ENCODE results near the gene SART3.
A peak's percentile ranks its signal among the peaks of the same experiment; 100 is the strongest.
"Not testable (repeated sequence)": the region's sequence is repeated elsewhere in the genome, so short reads cannot be mapped to it uniquely, and the experiment has no call there.

Gene SART3

GRCh38 chr12:108562348-108563135 lies 1.6 kb upstream of the SART3 start, which contains the start of gene ISCU:
ISCU (plus strand) TSS chr12:108562596; CDS start chr12:108562623, 27 bp downstream.
- peak; percentile 91 to 94 for DNase-seq (ENCODE audit: low read depth in 2 of 2)

- DNase-seq (ENCODE audit: low read depth in 2 of 2): no peak
Measured at GRCh38 chr12:108561852-108562347, 927 bp upstream of the SART3 start.

DNA sequence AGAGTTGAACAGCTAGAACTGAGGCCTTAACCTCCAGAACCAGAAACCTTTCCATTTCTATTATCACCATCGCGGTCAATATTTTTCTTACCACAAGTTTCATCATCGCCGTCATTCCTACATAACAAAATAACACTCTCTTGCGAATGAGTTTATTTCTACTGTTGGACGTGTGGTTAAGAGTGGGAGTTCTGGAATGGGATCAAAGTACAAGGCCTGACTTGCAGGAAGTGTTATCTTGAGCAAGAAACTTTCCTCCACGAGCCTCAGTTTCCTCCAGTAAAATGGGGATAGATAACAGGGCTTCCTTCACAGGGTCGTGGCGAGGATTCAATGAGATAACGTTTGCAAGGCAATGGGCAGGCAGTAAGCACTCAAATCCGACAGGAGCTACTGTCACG lies 652 bp downstream of the SART3 start:
- no peak for DNase-seq (ENCODE audit: low read depth in 2 of 2)

- DNase-seq (ENCODE audit: low read depth in 2 of 2): no peak
Measured at GRCh38 chr12:108559748-108560147, 1.2 kb downstream of the SART3 start.

DNA sequence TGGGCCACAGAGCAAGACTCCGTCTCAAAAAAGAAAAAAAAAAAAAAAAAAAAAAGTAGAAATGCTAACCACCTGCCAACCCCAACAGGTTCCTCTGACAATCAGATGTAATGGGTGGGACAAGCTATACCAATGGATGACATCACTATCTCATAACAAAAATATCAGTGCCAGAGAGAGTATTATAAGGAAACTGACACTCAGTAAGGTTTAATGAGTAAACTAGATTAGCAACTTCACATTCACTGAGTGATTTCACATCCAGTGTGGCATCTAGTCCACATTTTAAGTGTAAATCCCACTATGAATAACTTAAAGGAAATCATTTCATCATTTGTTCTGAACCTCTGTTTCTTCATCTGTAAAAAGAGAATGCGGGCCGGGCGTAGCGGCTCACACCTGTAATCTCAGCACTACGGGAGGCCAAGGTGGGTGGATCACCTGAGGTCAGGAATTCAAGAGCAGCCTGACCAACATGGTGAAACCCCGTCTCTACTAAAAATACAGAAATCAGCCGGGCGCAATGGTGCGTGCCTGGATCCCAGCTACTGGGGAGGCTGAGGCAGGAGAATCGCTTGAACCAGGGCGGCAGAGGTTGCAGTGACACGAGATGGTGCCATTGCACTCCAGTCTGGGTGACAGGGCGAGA lies 1.8 kb downstream of the SART3 start:
- DNase-seq (ENCODE audit: low read depth in 2 of 2): no peak

- not testable (repeated sequence) for DNase-seq (ENCODE audit: low read depth in 2 of 2)
Measured at GRCh38 chr12:108555383-108555782, 5.6 kb downstream of the SART3 start.

DNA sequence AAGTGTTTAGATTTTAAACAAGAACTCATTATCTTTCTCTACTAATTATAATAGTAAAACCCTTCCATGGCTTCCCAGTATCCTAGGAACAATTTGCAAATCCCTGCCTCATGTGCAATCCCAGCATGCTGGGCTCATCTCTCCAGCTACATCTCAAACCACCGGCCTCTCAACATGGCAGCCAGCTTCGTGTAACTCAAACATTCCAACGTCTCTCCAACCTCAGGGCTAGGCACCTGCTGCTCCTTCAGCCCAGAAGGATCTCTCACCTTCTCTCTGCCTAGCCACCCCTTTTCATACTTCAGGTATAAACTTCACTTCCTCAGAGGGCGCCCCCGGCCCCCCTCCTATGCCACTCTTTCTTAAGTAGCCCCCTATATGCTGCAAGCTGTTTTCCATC lies 7.2 kb downstream of the SART3 start:
- DNase-seq (ENCODE audit: low read depth in 2 of 2): no peak

DNA sequence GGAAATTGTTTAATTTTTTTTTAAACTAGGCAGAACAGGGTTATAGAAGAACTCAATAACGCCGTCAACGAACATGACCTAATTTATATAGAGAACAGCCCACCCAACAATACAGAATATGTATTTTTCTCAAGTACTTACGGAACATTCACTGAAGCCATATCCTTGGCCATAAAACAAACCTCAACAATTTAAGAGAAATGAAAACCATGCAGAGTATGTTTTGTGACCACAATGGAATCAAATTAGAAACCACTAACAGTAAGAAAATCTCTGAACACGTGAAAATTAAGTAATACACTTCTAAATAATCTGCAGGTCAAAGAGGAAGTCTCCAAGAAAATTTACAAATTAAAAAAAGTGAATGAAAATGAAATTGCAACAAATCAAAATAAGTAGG lies 9.4 kb downstream of the SART3 start:
- peak; percentile 56 to 62 for DNase-seq (ENCODE audit: low read depth in 2 of 2)

DNA sequence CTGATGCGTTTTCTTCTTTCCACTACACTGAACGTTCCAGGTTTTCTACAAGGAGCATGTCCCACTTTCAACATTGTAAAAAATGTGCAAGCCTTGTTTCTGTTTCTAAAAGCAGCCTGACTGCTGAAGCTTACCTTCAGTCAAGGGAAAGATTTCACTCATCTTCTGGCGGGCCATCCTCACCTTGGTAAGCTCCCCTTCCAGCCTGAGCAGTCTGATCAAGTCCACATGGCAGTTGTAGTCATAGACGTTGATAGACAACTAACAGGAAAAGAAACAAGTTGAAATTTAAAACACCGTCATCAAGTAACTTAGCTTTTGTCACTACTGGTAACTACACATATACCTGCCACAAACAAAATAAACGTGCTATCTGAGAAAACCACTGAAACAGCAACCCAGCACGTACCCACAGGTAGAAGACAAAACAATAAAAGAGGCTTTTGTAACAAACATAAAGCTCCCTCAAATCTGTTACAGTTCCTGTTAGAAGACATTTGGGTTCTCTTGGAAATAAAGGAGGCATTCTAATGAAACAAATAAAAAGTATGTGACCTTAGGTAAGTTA lies 11.9 kb downstream of the SART3 start:
- DNase-seq (ENCODE audit: low read depth in 2 of 2): no peak

GRCh38 chr12:108547686-108548085 lies 13.3 kb downstream of the SART3 start:
- DNase-seq (ENCODE audit: low read depth in 2 of 2): no peak

DNA sequence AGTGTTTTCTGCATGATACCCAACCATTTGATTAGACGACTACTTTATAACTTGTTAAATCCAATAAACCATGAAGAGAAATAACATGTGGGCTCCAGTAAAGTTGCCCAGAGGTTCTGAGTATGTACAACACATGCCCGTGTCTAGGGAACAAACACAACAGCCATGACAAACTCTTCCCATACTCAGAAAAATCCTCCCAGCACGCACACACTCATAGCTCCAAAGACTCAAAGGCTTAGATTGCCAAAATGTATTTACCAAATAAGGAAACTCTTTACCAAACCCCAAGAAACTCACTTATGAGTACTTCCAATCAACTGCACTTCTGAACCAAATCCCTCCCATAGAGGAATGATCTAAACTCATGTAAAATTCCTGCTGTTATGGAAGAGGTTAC lies 17.3 kb downstream of the SART3 start:
- DNase-seq (ENCODE audit: low read depth in 2 of 2): no peak

- no peak for DNase-seq (ENCODE audit: low read depth in 2 of 2)
Measured at GRCh38 chr12:108542320-108542719, 18.7 kb downstream of the SART3 start.

- no peak for DNase-seq (ENCODE audit: low read depth in 2 of 2)
Measured at GRCh38 chr12:108538616-108539195, 22.3 kb downstream of the SART3 start.

- DNase-seq (ENCODE audit: low read depth in 2 of 2): no peak
Measured at GRCh38 chr12:108538146-108538545, 22.8 kb downstream of the SART3 start.

- peak; percentile 59 to 61 for DNase-seq (ENCODE audit: low read depth in 2 of 2)
Measured at GRCh38 chr12:108531929-108532848, 28.8 kb downstream of the SART3 start.

DNA sequence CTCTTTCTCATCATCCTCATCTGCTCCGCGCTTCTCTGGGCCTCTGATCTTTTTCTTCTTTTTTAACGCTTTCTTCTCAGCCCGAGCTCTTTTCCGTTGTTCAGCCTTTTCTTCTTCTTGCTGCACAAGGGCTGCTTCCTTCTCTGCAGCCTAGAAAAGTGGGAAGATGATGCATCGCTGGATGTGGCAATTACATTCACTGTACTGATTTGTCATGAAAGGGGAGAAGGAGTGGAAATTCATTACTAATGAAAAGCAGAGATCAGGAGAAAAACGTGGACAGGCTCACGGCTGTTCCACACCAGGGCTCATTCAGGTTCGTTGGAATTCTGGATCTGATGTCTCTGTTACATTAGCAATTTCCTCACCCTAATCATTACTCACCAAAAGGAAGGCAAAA lies 30.8 kb downstream of the SART3 start:
- no peak for DNase-seq (ENCODE audit: low read depth in 2 of 2)

GRCh38 chr12:108527166-108527496 lies 33.8 kb downstream of the SART3 start:
- DNase-seq (ENCODE audit: low read depth in 2 of 2): no peak

GRCh38 chr12:108526482-108527165 lies 34.3 kb downstream of the SART3 start:
- no peak for DNase-seq (ENCODE audit: low read depth in 2 of 2)

GRCh38 chr12:108525681-108526080 lies 35.3 kb downstream of the SART3 start:
- DNase-seq (ENCODE audit: low read depth in 2 of 2): no peak

- no peak for DNase-seq (ENCODE audit: low read depth in 2 of 2)
Measured at GRCh38 chr12:108523365-108523764, 37.6 kb downstream of the SART3 start.

DNA sequence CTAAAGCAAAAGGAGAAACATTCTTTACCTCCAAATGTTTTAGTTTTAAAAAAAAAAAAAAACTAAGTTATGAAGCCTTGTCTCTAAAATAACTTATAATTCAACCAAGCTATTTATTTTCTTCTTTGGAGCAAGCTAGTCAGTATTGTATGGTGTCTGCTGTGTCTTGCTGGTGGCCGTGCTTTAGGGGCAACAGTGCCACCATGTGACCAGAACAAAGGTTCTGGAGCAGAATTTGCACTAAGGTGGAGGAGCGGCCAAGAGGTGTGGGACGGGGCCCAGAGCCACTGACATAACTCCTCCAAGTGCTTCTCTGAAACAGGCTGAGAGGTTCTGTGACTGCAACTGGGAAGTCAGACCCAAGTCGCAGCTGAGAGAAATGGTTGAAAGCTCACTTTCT lies 41.4 kb downstream of the SART3 start:
- no peak for DNase-seq (ENCODE audit: low read depth in 2 of 2)

Measured in fibroblast of skin of left quadriceps (primary cell).